Neutrophil (primary cell): Measurements from ENCODE around the gene ADD3.

Experiments used
- H3K27ac ChIP-seq: fragments of 200-600 bp; sonication (generic); 2 replicates; pipeline ENCODE4 v1.5.1; 2016; ENCODE audit warnings: mild to moderate bottlenecking, moderate library complexity
- H3K27me3 ChIP-seq: fragments of 200-600 bp; sonication (generic); 2 replicates; pipeline ENCODE4 v1.6.0; 2016; ENCODE audit warnings: mild to moderate bottlenecking
- H3K36me3 ChIP-seq: fragments of 200-600 bp; sonication (generic); 2 replicates; pipeline ENCODE4 v1.5.1; 2017
- H3K4me1 ChIP-seq, 2 experiments: fragments of 200-600 bp in 1 of 2; sonication (generic) in 1 of 2; 1 replicate in 1 of 2; 2 replicates in 1 of 2; pipeline versions ENCODE4 v1.5.1 to v1.6.1; 2013 to 2016; ENCODE audit warnings: low read depth in 1 of 2, low read length in 1 of 2, mild to moderate bottlenecking in 1 of 2, moderate library complexity in 1 of 2; ENCODE audit not compliant: control insufficient read depth in 1 of 2, insufficient read depth in 1 of 2
- H3K4me3 ChIP-seq, 2 experiments: fragments of 200-600 bp in 1 of 2; sonication (generic) in 1 of 2; 1 replicate in 1 of 2; 2 replicates in 1 of 2; pipeline ENCODE4 v1.5.1; 2013 to 2016; ENCODE audit warnings: low read depth in 1 of 2, low read length in 1 of 2, mild to moderate bottlenecking in 1 of 2, moderate library complexity in 1 of 2
- H3K9me3 ChIP-seq: fragments of 200-600 bp; sonication (generic); 2 replicates; pipeline ENCODE4 v1.5.1; 2016
- CTCF ChIP-seq: fragments of 200-600 bp; sonication (generic); IDR thresholded peaks from 2 replicates; pipeline ENCODE4 v1.5.1; 2016; ENCODE audit warnings: antibody characterized with exemption

Gene ADD3

GRCh38 chr10:110040767-110041478 is 33.1 kb downstream of the ADD3 start:
- no peak for TF ChIP-seq CTCF
- Histone ChIP-seq H3K27me3 (no peaks in the 10 kb centered on the region), H3K4me3 (no peak overlapping the region), H3K27ac (peak overlapping the region; percentile 4), H3K9me3 (no peaks in the 10 kb centered on the region), H3K4me1 (peaks cover 0 to 10% of the 10 kb centered on the region in 2 experiments), H3K36me3 (no peaks in the 10 kb centered on the region)

- no peaks in the 10 kb centered on the region for H3K9me3 ChIP-seq
- H3K4me1 ChIP-seq = peaks cover 0 to 9% of the 10 kb centered on the region in 2 experiments
- H3K27me3 ChIP-seq = no peaks in the 10 kb centered on the region
- H3K27ac ChIP-seq = peak overlapping the region; percentile 4
- no peaks in the 10 kb centered on the region for H3K36me3 ChIP-seq
- TF ChIP-seq CTCF = no peak
- no peak overlapping the region for H3K4me3 ChIP-seq
Observed at GRCh38 chr10:110041479-110041829, 33.7 kb downstream of the ADD3 start.

- no peaks in the 10 kb centered on the region for H3K27me3 ChIP-seq
- H3K9me3 ChIP-seq = no peaks in the 10 kb centered on the region
- H3K36me3 ChIP-seq = no peaks in the 10 kb centered on the region
- TF ChIP-seq CTCF = no peak
- no peak overlapping the region for H3K27ac ChIP-seq
- H3K4me1 ChIP-seq = peaks cover 0 to 9% of the 10 kb centered on the region in 2 experiments
- H3K4me3 ChIP-seq = no peak overlapping the region
Observed at GRCh38 chr10:110042181-110042580, 34.4 kb downstream of the ADD3 start.

GRCh38 chr10:110042891-110043290 is 35.1 kb downstream of the ADD3 start:
- no peak for TF ChIP-seq CTCF
- H3K4me3 ChIP-seq = no peak overlapping the region
- no peaks in the 10 kb centered on the region for H3K9me3 ChIP-seq
- H3K27ac ChIP-seq = no peak overlapping the region
- no peaks in the 10 kb centered on the region for H3K36me3 ChIP-seq
- no peaks in the 10 kb centered on the region for H3K27me3 ChIP-seq
- peaks cover 0 to 9% of the 10 kb centered on the region in 2 experiments for H3K4me1 ChIP-seq

- no peak for TF ChIP-seq CTCF
- Histone ChIP-seq H3K4me3 (no peak overlapping the region), H3K9me3 (no peaks in the 10 kb centered on the region), H3K27ac (no peak overlapping the region), H3K27me3 (no peaks in the 10 kb centered on the region), H3K4me1 (peaks cover 0 to 1% of the 10 kb centered on the region in 2 experiments), H3K36me3 (no peaks in the 10 kb centered on the region)
Observed at GRCh38 chr10:110044681-110045080, 36.9 kb downstream of the ADD3 start.
